ENCODE measurements around the gene ZNF684. TPM values are rescaled to one million over a fixed set of nuclear protein-coding genes. Genes with fewer than 3 reads are reported as not detected.

Gene ZNF684
- total and polyA plus RNA-seq, 2 of the 8 experiments (the other 6 are each of a cell fraction or from before 2014, with no cell fraction given): 2.4 to 9.3 TPM

DNA sequence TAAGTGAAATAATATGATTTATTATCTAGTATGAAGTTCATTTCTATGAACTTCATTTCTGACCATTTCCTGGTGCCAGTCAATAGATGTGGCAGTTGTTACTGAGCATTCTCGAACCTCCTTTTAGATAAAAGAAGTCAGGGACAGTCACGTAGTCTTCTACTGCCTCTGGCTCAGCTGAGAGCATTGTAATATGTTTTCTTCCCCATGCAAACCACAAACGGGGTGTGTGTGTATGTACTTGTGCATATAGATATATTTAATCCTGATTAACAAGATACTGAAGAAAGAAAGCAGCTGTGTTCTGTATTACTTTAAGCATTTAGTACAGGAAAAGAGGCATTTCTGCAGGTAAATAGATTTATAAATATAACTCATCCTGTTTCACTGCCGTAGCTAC, 21.6 kb downstream of the ZNF684 start:
- POLR2A ChIA-PET (ENCODE audit: partially characterized antibody): no interaction called here
- Histone ChIP-seq H3K23me2 (ENCODE audit: low read depth, low read length) (no peaks in the 10 kb centered on the region), H3K4ac (replicated peaks; ENCODE audit: insufficient read length, low read depth, low read length) (no peak overlapping the region), H3K9me3 (ENCODE audit: insufficient read depth in 2 of 2, low read depth in 1 of 2, low read length in 1 of 2) (no peaks in the 10 kb centered on the region; a peak in 1 of 4 replicates), H3K4me3 (ENCODE audit: extremely low read depth in 1 of 4, insufficient read depth in 2 of 4, low read depth in 3 of 4, low read length in 4 of 4) (no peak overlapping the region), H2AFZ (ENCODE audit: low read length) (no peak overlapping the region), H2BK20ac (ENCODE audit: low read length) (no peak overlapping the region), H4K5ac (ENCODE audit: insufficient read length, low read depth, low read length) (no peak overlapping the region), H2AK5ac (ENCODE audit: low read depth, low read length) (no peak overlapping the region), H3K14ac (ENCODE audit: insufficient read length) (no peak overlapping the region), H3K79me2 (ENCODE audit: control insufficient read depth in 1 of 2, insufficient read depth in 2 of 2, low read length in 2 of 2) (no peaks in the 10 kb centered on the region), H3K27me3 (replicated peaks in 1 of 4; ENCODE audit: control insufficient read depth in 3 of 4, extremely low read depth in 1 of 4, insufficient read depth in 3 of 4, low read length in 3 of 4) (no peaks in the 10 kb centered on the region), H3K27ac (ENCODE audit: low read depth, low read length) (no peak overlapping the region), H4K20me1 (replicated peaks in 1 of 2; ENCODE audit: control insufficient read depth in 1 of 2, insufficient read depth in 2 of 2, low read length in 2 of 2) (no peaks in the 10 kb centered on the region), H2BK15ac (ENCODE audit: low read length) (no peak overlapping the region), H2BK5ac (ENCODE audit: low read depth, low read length) (no peak overlapping the region), H3K79me1 (ENCODE audit: low read depth, low read length) (no peaks in the 10 kb centered on the region), H3K36me3 (ENCODE audit: control insufficient read depth in 2 of 4, insufficient read depth in 4 of 4, low read length in 3 of 4) (no peaks in the 10 kb centered on the region; a peak in 1 of 8 replicates), H3K23ac (ENCODE audit: insufficient read length) (no peak overlapping the region), H2BK120ac (replicated peaks; ENCODE audit: low read depth, low read length) (no peak overlapping the region), H3K56ac (replicated peaks; ENCODE audit: insufficient read length, low read depth, low read length) (no peak overlapping the region), H3K4me2 (ENCODE audit: insufficient read depth in 1 of 2, low read depth in 2 of 2, low read length in 2 of 2) (no peak overlapping the region), H3K9ac (replicated peaks in 1 of 4; ENCODE audit: extremely low read depth in 1 of 4, low read depth in 3 of 4, low read length in 3 of 4) (no peak overlapping the region), H3K4me1 (replicated peaks in 1 of 4; ENCODE audit: control insufficient read depth in 3 of 4, insufficient read depth in 4 of 4, low read length in 3 of 4) (no peaks in the 10 kb centered on the region), H3K18ac (ENCODE audit: extremely low read depth, low read length) (no peak overlapping the region), H4K91ac (replicated peaks; ENCODE audit: insufficient read length, low read length) (no peak overlapping the region), H4K8ac (ENCODE audit: extremely low read depth, insufficient read depth, low read length) (no peak overlapping the region), H2BK12ac (ENCODE audit: low read depth, low read length) (no peak overlapping the region)
- 84% methylated on average over 4 of the region's 4 CpGs; no CpG with 5 or more reads in 1 of the 2 experiments for WGBS, 2 experiments (ENCODE audit: extremely low coverage in 1 of 2, insufficient coverage in 1 of 2, insufficient read length in 1 of 2, insufficient replicate concordance in 2 of 2, low coverage in 1 of 2, low lambda C conversion rate in 2 of 2, missing lambda C conversion rate in 1 of 2)
- DNase-seq (ENCODE audit: low read depth in 1 of 2, low spot score in 2 of 2): no peak
- FAIRE-seq: no peak
- CTCF ChIA-PET (ENCODE audit: partially characterized antibody): interaction anchor here (1.1 kb wide), 1 partner anchor 20 kb away, joined by 4 read pairs; no protein-coding TSS in a partner anchor
- TF ChIP-seq SUZ12 (IDR thresholded peaks at IDR 0.05; ENCODE audit: low read length): no peak
- TF ChIP-seq, protein P1, sequence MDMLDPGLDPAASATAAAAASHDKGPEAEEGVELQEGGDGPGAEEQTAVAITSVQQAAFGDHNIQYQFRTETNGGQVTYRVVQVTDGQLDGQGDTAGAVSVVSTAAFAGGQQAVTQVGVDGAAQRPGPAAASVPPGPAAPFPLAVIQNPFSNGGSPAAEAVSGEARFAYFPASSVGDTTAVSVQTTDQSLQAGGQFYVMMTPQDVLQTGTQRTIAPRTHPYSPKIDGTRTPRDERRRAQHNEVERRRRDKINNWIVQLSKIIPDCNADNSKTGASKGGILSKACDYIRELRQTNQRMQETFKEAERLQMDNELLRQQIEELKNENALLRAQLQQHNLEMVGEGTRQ (IDR thresholded peaks at IDR 0.05; ENCODE audit: low read length): no peak
- TF ChIP-seq MAFK (IDR thresholded peaks at IDR 0.05; ENCODE audit: low read depth, low read length): no peak
- TF ChIP-seq BCL11A (IDR thresholded peaks at IDR 0.05; ENCODE audit: low read depth in 2 of 2, low read length in 2 of 2): no peak
- TF ChIP-seq, protein P2, sequence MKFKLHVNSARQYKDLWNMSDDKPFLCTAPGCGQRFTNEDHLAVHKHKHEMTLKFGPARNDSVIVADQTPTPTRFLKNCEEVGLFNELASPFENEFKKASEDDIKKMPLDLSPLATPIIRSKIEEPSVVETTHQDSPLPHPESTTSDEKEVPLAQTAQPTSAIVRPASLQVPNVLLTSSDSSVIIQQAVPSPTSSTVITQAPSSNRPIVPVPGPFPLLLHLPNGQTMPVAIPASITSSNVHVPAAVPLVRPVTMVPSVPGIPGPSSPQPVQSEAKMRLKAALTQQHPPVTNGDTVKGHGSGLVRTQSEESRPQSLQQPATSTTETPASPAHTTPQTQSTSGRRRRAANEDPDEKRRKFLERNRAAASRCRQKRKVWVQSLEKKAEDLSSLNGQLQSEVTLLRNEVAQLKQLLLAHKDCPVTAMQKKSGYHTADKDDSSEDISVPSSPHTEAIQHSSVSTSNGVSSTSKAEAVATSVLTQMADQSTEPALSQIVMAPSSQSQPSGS (IDR thresholded peaks at IDR 0.05; ENCODE audit: low read length): no peak
- TF ChIP-seq CHD1 (IDR thresholded peaks at IDR 0.05; ENCODE audit: low read depth, low read length): no peak
- TF ChIP-seq, protein P3, sequence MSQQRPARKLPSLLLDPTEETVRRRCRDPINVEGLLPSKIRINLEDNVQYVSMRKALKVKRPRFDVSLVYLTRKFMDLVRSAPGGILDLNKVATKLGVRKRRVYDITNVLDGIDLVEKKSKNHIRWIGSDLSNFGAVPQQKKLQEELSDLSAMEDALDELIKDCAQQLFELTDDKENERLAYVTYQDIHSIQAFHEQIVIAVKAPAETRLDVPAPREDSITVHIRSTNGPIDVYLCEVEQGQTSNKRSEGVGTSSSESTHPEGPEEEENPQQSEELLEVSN (IDR thresholded peaks at IDR 0.05): no peak
- TF ChIP-seq BACH1 (IDR thresholded peaks at IDR 0.05; ENCODE audit: low read length): no peak
- no peak for TF ChIP-seq SIX5 (IDR thresholded peaks at IDR 0.05; ENCODE audit: low read depth, low read length)
- no peak for TF ChIP-seq FOSL1 (IDR thresholded peaks at IDR 0.05; ENCODE audit: insufficient read depth, low read depth, low read length)
- no peak for TF ChIP-seq ASH2L (IDR thresholded peaks at IDR 0.05; ENCODE audit: low read length)

Data from H1 (cell line).